Spleen (tissue), 11 donors: ENCODE data around the gene MAP1LC3B2. TPM values are rescaled to one million over a fixed set of nuclear protein-coding genes. Genes with fewer than 3 reads are reported as not detected.
"Not testable (repeated sequence)": the region's sequence is repeated elsewhere in the genome, so short reads cannot be mapped to it uniquely, and the experiment has no call there.

Experiments used
- DNase-seq: peaks from one replicate; pipeline ENCODE4 v3.0.0-alpha.2; 2020
- H3K27ac ChIP-seq, 8 donors: fragments of 200-600 bp; sonication (generic) in 7 of 8; 1 replicate in 4 of 8; 2 replicates in 4 of 8; pipeline versions ENCODE4 v1.5.0 to v1.8.0; 2016 to 2021; ENCODE audit warnings: inconsistent platforms in 4 of 8, mild to moderate bottlenecking in 4 of 8, moderate library complexity in 1 of 8
- H3K27me3 ChIP-seq, 7 donors: fragments of 200-600 bp; sonication (generic) in 6 of 7; replicated peaks in 1 of 7; 1 replicate in 4 of 7; 2 replicates in 3 of 7; pipeline versions ENCODE4 v1.5.0 to v1.8.0; 2016 to 2021; ENCODE audit warnings: inconsistent platforms in 3 of 7, mild to moderate bottlenecking in 1 of 7
- H3K36me3 ChIP-seq, 6 donors: fragments of 200-600 bp; sonication (generic) in 5 of 6; 1 replicate in 4 of 6; 2 replicates in 2 of 6; pipeline versions ENCODE4 v1.5.0 to v1.8.0; 2016 to 2021; ENCODE audit warnings: inconsistent platforms in 2 of 6
- H3K4me1 ChIP-seq, 6 donors: fragments of 200-600 bp; sonication (generic) in 5 of 6; 1 replicate in 3 of 6; 2 replicates in 3 of 6; pipeline versions ENCODE4 v1.5.0 to v1.8.0; 2016 to 2021; ENCODE audit warnings: inconsistent platforms in 3 of 6
- H3K4me3 ChIP-seq, 8 donors: fragments of 200-600 bp; sonication (generic) in 7 of 8; 1 replicate in 4 of 8; 2 replicates in 4 of 8; pipeline versions ENCODE4 v1.5.0 to v1.8.0; 2016 to 2021; ENCODE audit warnings: inconsistent platforms in 4 of 8, mild to moderate bottlenecking in 4 of 8, moderate library complexity in 2 of 8
- H3K9me3 ChIP-seq, 8 donors: fragments of 200-600 bp; sonication (generic) in 7 of 8; 1 replicate in 4 of 8; 2 replicates in 4 of 8; pipeline versions ENCODE4 v1.5.0 to v1.8.0; 2016 to 2021; ENCODE audit warnings: inconsistent platforms in 4 of 8
- POLR2A ChIP-seq, 3 donors: fragments of 450-650 bp; IDR thresholded peaks; one replicate each; pipeline ENCODE4 v1.5.1; 2017; ENCODE audit warnings: antibody characterized with exemption in 3 of 3, mild to moderate bottlenecking in 1 of 3
- POLR2AphosphoS5 ChIP-seq, 3 donors: sonication (generic); formaldehyde crosslinking; IDR thresholded peaks; one replicate each; pipeline ENCODE4 v1.5.1; 2017; ENCODE audit warnings: antibody characterized with exemption in 3 of 3
- WGBS, 5 donors: extraction: QIAGEN DNeasy Blood & Tissue Kit in 3 of 5; methylation state at CpG; one replicate each; pipeline versions ENCODE4 v1.1.5 to v1.1.7; 2013 to 2018; 5-methylcytosine and 5-hydroxymethylcytosine counted together
- intact Hi-C: fragments of 100-400 bp; cut with DNase I; formaldehyde crosslinking; loops from one replicate; pipeline ENCODE4 v1.15.0; 2023; ENCODE audit warnings: low total_unique reads
- polyA plus RNA-seq, 3 donors: library from polyadenylated mRNA; stranded (reverse); fragments of 200-250 nt; gene quantifications; one replicate each; pipeline ENCODE4 v1.2.1, GENCODE V29; 2013
- total RNA-seq, 7 donors: library from RNA; depleted of rRNA in 3 of 7; stranded (reverse); fragments of >200 nt in 3 of 7; fragmentation: NEBNext Ultra II Directional in 4 of 7; extraction: Animal tissue kit (Norgen Biotek cat#: 25700) in 4 of 7; gene quantifications; one replicate each; pipeline versions ENCODE4 v1.1.0 to v1.2.1, GENCODE V29; 2016 to 2021
- TF ChIP-seq, protein P1 (sequence below), 11 experiments: fragments of 200-600 bp in 7 of 11; fragments of 450-650 bp in 4 of 11; sonication (generic) in 4 of 11; IDR thresholded peaks in 8 of 11; conservative IDR thresholded peaks in 3 of 11; 1 replicate in 7 of 11; 2 replicates in 4 of 11; pipeline versions ENCODE4 v1.4.0 to v1.8.0; 2016 to 2021; ENCODE audit warnings: antibody characterized with exemption in 11 of 11, inconsistent platforms in 4 of 11, mild to moderate bottlenecking in 1 of 11
- donor health status: healthy with polysubstance abuse.
- donor health status: DM: no; HTN: no; CAD: no; lungs with moderate emphysema.
- donor health status: DM: no; HTN: no; CAD: no.
- donor health status: Bipolar disorder and iron deficiency.
- donor health status: healthy.
- donor health status: DM: no; HTN: no; CAD: no.
- donor health status: DM: yes; HTN: yes; CAD: no.

The MAP1LC3B2 gene
- total and polyA plus RNA-seq, 10 donors, result 0.86 to 3.0 (median 1.7) TPM

GRCh38 chr12:116568203-116568602, 9.0 kb downstream of the MAP1LC3B2 start:
- Histone ChIP-seq H3K36me3 (no peaks in the 10 kb centered on the region), H3K4me1 (no peaks in the 10 kb centered on the region), H3K9me3 (peaks cover 0 to 24% (median 11%) of the 10 kb centered on the region in 8 donors), H3K27me3 (no peaks in the 10 kb centered on the region), H3K4me3 (no peak overlapping the region), H3K27ac (no peak overlapping the region)
- intact Hi-C loops, result no loop called here
- TF ChIP-seq POLR2A (IDR thresholded peaks at IDR 0.05) (no peak), POLR2AphosphoS5 (IDR thresholded peaks at IDR 0.05) (no peak)
- TF ChIP-seq, protein P1, sequence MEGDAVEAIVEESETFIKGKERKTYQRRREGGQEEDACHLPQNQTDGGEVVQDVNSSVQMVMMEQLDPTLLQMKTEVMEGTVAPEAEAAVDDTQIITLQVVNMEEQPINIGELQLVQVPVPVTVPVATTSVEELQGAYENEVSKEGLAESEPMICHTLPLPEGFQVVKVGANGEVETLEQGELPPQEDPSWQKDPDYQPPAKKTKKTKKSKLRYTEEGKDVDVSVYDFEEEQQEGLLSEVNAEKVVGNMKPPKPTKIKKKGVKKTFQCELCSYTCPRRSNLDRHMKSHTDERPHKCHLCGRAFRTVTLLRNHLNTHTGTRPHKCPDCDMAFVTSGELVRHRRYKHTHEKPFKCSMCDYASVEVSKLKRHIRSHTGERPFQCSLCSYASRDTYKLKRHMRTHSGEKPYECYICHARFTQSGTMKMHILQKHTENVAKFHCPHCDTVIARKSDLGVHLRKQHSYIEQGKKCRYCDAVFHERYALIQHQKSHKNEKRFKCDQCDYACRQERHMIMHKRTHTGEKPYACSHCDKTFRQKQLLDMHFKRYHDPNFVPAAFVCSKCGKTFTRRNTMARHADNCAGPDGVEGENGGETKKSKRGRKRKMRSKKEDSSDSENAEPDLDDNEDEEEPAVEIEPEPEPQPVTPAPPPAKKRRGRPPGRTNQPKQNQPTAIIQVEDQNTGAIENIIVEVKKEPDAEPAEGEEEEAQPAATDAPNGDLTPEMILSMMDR (IDR thresholded peaks at IDR 0.05 in 8 of 11, conservative IDR thresholded peaks at IDR 0.05 in 3 of 11), result no peak
- no peak for DNase-seq
- 84 to 95% (median 92%) methylated on average over 2 of the region's 2 CpGs for WGBS, 5 donors

DNA sequence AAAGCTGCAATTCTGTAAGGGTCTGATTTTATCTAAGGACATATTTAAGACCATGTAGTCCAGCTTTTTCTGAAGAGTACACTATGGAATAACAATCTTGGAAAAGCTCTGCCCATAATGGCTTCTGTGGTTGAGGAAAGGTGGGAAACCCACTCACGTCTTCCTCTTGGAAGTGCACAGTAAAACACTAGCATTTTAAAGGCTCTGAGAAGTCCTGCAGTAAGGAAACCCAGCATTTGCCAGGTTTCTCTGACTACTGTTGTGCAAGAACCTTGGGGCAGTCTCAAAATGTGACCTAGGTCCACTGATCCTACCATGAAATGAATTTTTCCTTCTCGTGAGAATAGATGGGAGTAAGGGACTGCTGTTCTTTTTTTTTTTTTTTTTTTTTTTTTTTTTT, 11.9 kb downstream of the MAP1LC3B2 start:
- H3K9me3 ChIP-seq, result no peaks in the 10 kb centered on the region
- no peak for TF ChIP-seq POLR2A (IDR thresholded peaks at IDR 0.05)
- no peak for TF ChIP-seq POLR2AphosphoS5 (IDR thresholded peaks at IDR 0.05)
- TF ChIP-seq, protein P1 (IDR thresholded peaks at IDR 0.05 in 8 of 11, conservative IDR thresholded peaks at IDR 0.05 in 3 of 11), result no peak
- no peak overlapping the region for H3K4me3 ChIP-seq
- WGBS, 5 donors, result 90 to 95% (median 94%) methylated on average over 2 of the region's 2 CpGs
- no peaks in the 10 kb centered on the region for H3K27me3 ChIP-seq
- no peaks in the 10 kb centered on the region for H3K36me3 ChIP-seq
- H3K27ac ChIP-seq, result no peak overlapping the region
- H3K4me1 ChIP-seq, result no peaks in the 10 kb centered on the region
- intact Hi-C loops, result no loop called here
- DNase-seq, result no peak

DNA sequence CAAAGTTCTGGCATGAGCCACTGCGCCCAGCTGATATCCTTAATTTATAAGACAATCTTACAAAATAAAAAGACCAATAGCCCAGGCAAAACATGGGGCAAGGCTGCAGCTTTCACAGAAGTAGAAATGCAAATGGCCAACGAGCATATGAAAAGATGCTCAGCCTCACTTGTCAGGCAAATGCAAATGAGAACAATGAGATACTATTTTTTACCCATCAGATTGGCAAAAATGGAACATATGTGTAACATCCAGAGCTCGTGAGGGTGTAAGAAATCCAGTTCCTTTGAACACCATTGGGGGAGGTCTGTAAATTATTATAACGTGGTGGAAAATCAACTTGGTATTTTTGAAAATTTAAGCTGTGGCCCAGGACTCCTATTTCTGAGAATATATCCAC, 14.6 kb downstream of the MAP1LC3B2 start:
- no peak overlapping the region for H3K4me3 ChIP-seq
- H3K36me3 ChIP-seq, result no peaks in the 10 kb centered on the region
- no peak overlapping the region for H3K27ac ChIP-seq
- WGBS, 5 donors, result 74 to 83% (median 81%) methylated on average over 4 of the region's 4 CpGs
- no peak for TF ChIP-seq POLR2AphosphoS5 (IDR thresholded peaks at IDR 0.05)
- TF ChIP-seq, protein P1 (IDR thresholded peaks at IDR 0.05 in 8 of 11, conservative IDR thresholded peaks at IDR 0.05 in 3 of 11), result no peak
- TF ChIP-seq POLR2A (IDR thresholded peaks at IDR 0.05), result no peak
- H3K9me3 ChIP-seq, result no peaks in the 10 kb centered on the region
- H3K4me1 ChIP-seq, result no peaks in the 10 kb centered on the region
- no peaks in the 10 kb centered on the region for H3K27me3 ChIP-seq
- no peak for DNase-seq
- intact Hi-C loops, result no loop called here

GRCh38 chr12:116575754-116576153, 16.6 kb downstream of the MAP1LC3B2 start:
- H3K27ac ChIP-seq, H3K9me3 ChIP-seq, intact Hi-C loops, H3K36me3 ChIP-seq, H3K4me3 ChIP-seq, H3K27me3 ChIP-seq, H3K4me1 ChIP-seq: not testable (repeated sequence)
- DNase-seq, result peak; percentile 56
- WGBS, 5 donors, result 92 to 97% (median 95%) methylated on average over 24 of the region's 24 CpGs

GRCh38 chr12:116577154-116577561, 18.0 kb downstream of the MAP1LC3B2 start:
- Histone ChIP-seq H3K4me3 (no peak overlapping the region), H3K4me1 (no peaks in the 10 kb centered on the region), H3K9me3 (no peaks in the 10 kb centered on the region), H3K27ac (no peak overlapping the region), H3K36me3 (no peaks in the 10 kb centered on the region), H3K27me3 (no peaks in the 10 kb centered on the region)
- no peak for TF ChIP-seq POLR2AphosphoS5 (IDR thresholded peaks at IDR 0.05)
- no peak for TF ChIP-seq POLR2A (IDR thresholded peaks at IDR 0.05)
- TF ChIP-seq, protein P1 (IDR thresholded peaks at IDR 0.05 in 8 of 11, conservative IDR thresholded peaks at IDR 0.05 in 3 of 11), result no peak
- 93 to 97% (median 94%) methylated on average over 4 of the region's 4 CpGs for WGBS, 5 donors
- intact Hi-C loops, result no loop called here
- DNase-seq, result no peak
